ENCODE data around the gene MRPS5.

Gene MRPS5

DNA sequence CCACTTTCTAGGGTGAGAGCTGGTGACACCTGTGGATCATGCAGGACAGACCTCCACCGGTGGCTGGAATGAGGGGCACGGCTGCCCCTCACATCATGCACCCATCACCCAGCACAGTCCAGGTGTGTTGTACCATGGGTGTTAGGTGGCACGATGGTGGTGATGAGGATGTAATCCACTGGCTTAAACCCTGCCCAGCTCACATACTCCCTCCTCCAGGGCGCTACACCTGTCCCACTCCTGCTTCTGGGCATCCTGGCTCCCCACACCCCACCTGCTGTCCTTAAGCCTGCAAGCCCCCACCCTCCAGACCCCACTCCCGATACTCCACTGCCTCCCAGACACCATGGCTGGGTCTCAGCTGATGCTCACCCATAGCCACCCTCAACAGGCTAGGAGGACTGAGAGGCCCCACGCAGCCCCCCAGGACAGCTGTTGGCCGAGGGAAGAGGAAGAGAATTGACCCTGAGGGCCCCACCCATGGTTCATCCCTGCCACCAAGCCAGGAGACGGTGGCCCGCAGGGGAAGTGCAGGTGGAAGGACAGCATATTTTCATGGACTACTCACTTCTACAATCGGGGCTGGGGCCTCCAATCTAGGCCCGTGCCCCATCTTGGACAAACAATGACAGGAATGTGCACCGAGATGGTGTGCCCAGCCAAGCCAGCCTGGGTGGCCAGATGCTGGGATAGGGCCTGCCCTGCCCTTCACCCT is 61.8 kb downstream of the MRPS5 start:
- no peak for DNase-seq

DNA sequence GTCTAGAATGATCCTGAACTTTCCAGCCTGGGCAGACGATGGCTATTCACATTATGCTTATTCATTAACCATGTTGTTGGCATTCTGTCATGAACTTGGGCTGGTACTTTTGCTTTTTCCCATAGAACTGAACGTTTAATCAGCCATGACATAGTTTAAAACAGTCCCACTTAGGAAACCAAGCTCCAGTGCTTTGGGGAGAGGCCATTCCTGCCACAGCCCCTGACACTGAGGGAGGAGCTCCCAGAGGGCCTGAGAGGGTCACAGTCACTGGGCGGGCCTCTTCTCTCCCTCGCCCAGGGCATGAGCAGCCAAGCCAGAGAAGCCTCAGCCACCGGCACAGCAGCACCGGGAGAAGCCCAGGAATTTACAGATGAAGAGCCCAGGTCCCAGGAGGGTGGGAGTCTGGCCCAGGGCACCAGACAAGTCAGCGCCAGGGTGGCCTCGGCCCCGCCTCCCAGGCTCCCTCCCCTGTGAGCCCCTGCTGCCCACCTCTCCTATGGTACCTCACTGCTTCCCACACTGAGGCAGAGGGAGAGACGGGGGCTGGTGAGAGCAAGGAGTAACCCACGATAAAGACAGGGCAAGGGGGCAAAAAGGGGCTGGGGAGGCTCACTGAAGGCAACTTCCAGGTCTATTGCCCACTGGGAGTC is 62.5 kb downstream of the MRPS5 start:
- no peak for DNase-seq

DNA sequence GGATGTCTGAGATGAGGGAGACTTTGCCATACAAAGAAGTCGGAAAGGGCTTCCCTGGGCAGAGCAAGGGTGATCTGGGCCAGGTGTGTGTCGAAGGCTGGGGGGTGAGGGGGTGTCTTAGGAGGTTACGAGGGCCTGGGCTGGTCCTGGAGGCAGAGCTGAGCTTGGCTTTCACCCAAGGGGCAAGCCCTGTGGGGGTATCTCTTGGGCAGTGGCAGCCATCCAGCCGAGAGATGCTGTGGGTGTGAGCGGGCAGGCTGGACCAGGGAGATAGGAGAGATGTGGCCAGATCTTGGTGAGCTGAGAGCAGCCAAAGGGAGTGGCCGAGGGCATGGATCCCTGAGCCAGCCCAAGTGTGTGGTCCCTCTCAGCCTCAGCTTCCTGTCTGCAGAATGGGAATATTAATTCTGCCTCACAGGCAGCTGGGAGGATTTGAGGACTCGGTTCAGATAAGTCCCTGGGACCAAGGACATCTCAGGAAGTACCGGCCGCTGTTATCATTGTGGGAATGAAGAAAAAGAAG is 63.1 kb downstream of the MRPS5 start:
- no peak for DNase-seq

DNA sequence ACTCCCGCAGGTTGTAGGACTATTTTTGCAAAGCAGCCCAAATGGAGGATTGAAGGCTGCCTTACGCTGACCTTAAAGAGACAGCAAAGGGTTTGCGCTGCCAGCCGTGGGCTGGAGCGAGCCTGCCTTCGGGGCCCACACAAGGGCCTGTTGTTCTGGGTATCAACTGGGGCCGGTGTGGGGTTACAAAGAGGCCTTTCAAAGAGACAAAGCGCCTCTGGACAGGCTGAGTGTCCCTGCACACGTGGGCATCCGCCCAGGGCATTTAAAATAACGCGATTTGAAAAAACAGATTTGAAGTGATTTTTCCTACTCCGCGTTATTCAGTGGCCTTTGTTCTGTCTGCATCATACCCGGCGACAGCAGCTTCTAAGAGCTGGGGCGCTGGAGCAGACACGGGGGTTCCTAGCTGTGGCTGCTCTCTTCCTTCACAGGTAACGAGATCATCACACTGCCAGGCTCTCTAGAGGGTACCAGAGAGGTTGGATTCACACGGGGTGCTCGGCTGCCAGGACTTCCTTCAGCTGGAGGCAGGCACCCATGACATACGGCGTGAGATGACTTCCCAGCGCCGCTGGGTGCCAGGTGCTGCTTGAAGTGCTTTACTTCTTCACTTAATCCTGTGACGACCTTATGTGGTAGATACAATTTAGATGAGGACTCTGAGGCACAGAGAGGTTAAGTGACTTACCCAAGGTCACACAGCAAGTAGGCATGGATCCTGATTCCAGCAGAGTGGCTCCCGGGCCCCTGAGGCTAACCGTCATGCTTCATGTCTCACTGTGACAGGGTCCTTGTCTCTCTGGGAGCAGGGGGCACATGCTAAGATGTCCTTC is 63.9 kb downstream of the MRPS5 start:
- DNase-seq: no peak

DNA sequence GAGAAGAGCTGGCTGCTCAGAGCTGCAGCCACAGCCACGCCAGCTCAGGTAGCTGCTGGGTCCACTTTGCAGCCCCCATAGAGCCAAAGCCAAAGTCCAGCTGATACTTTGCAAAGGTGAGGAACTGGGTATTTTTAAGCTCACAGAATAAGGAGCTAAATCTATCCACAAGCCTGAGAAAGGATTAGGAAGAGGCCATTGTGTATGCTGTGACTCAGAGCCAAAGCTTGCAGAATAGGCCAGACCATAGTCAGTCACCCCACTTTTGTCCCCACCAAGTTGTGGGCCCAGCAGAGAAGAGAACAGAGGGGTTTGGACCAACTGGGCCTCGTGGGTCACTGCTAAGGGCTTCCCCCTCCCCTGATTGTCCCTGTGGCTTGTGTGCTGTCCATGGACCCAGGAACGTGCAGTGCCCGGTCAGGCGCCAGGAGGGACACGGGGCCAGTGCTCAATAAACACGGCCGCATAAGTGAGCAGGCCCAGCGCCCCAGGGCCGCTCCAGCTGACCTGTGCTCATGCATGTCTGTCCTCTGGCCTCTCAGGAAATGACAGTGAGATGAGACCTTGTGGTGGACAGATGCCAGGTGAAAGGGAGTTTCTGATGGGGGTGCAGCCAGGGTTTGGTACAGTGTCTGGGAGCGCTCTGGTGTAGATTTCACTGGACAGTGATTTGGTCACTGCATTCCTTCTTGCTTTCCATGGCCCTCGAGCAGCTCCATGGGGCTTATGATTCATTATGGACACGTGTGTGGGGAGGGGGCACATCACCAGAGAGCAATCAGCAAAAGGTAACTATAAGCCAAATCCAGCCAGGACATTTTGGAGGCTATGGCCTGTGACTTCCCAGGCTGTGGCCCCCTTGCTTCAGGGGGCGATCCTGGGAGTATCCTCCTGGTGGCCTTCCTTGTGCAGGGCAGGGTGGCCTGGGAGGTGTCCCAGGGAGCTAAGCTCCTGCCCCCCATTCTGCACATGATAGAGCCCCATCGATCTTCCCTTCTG is 64.8 kb downstream of the MRPS5 start:
- DNase-seq: no peak

DNA sequence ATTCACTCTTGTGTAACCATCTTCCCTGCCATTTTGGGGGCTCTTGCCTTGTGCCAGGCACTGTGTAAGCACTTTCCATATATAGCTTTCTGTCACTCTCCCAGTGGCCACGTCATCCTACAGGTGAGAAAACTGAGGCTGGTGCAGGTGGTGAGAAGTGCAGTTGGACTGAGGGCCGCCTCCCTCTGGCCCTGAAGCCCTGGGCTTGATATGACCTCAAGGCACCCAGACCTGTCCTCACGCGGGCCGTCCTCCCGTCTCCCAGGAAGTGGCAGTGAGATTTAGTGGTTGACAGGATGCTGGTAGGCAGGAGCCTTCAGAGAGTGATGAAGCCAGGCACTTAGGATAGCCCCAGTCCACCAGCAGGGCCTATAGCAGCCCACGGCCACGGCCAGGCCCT is 65.6 kb downstream of the MRPS5 start:
- DNase-seq: no peak

DNA sequence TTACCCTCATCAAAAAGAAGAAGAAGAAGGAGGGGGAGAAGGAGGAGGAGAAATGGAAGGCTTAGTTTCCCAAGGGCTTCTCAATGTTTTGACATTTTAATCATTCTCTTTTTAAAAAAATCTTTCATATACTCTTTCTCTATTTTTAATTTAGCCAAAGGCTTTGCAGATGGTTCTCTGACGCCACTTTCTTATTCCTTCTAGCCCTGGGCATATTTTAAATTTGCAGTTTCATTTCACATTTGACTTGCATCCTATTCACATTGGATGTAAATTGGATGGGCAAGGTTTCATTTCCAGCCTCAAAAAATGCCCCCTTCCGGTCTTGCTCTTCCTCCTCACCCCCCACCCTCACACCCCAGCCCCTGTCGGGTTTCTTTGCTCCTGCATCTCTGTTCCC is 66.3 kb downstream of the MRPS5 start:
- no peak for DNase-seq

DNA sequence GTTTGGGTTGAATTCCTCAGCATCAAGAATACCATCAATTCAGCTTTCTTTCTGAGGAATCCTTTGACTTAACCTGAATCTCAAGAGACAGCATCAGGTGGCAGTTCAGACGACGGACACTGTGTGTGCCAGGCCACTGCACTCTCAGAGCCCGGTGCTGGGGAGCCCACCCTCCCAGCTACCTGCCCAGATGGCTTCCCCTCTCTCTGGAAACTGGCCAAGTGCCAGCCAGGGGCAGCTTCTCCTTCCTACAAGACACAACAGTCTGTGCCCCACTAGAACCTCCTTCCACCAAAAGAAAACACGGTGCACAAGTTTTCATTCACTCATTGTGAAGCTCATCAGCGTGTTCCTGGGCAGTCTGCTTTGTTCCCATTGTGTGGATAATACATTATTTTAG is 67.6 kb downstream of the MRPS5 start:
- no peak for DNase-seq

DNA sequence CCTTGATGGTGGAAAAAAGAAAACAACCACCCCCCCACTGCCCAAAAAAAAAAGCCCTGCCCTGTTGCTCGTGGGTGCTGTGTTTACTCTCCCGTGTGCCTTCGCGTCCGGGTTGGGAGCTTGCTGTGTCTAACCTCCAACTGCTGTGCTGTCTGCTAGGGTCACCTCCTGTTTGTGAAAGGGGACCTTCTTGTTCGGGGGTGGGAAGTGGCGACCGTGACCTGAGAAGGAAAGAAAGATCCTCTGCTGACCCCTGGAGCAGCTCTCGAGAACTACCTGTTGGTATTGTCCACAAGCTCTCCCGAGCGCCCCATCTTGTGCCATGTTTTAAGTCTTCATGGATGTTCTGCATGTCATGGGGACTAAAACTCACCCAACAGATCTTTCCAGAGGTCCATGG is 68.1 kb downstream of the MRPS5 start:
- DNase-seq: no peak

DNA sequence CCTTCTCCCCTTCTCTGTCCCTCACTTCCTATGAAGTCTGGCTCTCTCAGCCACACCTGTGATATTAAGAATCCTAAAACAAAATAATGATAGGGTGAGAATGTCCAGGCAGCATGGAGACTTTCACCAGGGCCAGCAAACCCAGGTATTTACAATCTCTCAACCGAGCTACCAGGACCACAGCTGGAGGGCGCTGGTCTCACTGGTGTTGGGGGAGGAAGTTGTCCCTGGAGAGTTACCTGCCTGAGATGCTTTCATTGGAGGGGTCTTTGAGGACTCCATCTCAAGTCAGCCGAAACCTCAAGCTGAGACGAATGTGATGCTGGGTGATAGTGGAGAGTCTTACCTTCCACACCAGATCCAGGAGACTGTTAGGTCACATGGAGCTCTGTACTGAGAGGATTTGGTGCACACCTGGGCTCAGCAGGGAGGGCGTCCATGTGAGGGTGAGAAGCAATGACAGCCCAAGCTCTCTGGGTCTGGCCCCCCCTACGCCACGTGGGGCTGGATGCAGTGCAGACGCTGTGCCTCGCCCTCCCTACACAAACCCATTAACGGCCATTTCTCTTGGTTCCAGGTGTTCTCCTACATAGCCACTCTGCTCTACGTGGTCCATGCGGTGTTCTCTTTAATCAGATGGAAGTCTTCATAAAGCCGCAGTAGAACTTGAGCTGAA is 68.7 kb downstream of the MRPS5 start:
- no peak for DNase-seq

DNA sequence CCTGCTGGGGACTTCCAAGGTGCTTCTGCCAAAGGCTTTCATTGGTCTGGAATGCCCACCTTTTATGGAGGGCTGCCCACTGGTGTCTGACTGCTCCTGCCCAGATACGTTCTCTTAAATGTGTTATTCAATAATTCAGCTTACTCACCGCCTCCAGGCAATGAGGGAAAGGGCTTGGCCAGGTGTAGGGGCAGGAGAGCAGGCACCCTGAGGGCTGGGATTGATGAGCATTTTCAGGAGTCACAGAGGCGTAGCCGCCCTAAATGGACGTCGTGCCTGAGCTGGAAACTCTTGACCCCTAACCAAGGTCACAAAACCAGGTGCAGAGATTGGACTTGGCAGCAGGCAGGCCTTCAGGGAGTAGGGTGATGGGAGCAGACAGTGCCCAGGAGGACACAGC is 69.3 kb downstream of the MRPS5 start:
- no peak for DNase-seq

DNA sequence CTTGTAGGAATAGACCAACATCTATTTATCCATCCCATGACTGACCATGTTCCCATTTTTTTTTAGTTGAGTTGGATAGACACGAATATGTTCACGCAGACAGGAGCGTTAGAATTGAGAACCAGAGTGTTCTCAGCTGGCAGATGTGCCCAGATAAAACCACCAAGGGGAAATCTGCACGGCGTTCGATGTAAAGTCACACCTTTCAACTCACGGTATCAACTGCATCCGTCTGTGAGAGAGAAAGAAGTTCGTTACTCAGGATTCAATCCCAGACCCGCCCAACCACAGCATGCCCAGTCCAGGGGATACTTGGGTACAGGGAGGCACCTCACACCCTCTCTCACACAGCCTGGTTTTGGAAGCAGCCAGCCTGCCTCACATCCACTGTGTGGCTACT is 70.0 kb downstream of the MRPS5 start:
- DNase-seq: no peak

DNA sequence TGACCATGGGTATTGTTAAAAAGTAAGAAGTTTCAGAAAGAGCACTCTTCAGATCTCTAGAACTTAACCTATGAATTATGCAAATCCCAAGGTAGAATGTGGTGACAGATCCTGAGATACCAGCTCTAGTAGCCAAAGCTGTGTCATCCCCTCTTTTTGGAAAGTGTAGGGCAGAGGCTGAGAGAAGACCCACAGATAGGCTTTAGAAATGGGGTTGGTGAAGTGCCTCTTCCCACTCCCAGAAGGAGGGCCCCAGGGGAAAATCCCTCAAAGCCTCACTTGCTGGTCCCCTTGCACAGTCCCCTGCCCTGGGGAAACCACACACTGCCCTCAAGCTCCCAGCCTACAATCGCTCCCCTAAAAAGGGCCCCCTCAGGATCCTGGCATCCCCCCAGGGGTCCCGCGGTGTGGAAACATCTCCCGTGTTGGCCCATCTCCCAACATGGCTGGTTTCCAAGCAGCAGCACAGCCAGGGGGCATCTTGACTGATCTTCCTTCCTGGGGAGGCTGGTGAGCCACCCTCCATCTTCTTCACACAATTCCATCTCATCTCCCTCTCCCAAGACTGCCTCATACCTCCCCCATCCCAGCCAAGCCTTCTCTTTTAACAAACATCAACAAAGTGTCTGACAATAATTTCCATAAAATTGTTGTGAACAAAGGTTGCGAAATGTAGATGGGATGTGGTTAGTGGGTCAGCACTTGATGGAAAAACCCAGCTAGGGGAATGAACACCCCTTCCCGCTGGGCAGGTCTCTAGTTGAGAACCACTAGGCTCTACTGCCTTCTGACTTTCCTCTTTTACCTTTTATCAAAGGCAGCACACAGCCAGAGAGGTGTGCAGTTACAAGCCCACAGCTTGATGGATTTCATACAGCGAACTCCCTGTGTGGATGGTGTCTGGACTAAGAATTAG is 71.0 kb downstream of the MRPS5 start:
- no peak for DNase-seq

DNA sequence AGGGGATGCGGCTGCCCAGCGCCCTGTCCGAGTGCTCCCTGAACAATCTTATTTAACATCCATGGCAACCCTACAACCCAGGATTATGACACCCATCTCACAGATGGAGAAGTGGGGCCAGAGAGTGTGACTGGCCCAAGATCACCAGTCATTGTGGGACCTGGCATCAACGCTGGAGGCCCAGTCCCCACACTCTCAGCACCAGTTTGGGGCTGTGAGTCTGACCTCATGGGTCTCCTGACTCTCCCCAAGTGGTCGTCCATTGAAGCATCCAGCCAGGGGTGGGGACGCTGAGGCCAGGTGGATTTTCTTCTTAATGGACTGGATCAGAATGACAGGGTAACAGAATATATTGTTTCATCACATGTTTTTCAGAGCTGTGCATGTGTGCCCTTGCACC is 71.6 kb downstream of the MRPS5 start:
- no peak for DNase-seq

DNA sequence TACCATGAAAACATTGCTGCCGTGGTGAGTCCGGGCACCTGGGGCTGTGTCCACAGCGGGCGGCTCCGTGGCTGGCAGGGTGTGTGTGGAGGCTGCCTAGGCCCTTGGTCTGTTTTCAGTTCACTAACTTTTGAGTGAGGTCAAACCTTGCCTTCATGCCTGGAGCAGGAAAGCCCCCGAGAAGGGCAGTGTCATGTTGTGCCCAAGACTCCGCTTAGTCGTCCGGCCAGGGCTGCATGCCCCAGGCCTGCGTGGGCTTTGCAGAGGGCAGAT is 72.0 kb downstream of the MRPS5 start:
- no peak for DNase-seq

DNA sequence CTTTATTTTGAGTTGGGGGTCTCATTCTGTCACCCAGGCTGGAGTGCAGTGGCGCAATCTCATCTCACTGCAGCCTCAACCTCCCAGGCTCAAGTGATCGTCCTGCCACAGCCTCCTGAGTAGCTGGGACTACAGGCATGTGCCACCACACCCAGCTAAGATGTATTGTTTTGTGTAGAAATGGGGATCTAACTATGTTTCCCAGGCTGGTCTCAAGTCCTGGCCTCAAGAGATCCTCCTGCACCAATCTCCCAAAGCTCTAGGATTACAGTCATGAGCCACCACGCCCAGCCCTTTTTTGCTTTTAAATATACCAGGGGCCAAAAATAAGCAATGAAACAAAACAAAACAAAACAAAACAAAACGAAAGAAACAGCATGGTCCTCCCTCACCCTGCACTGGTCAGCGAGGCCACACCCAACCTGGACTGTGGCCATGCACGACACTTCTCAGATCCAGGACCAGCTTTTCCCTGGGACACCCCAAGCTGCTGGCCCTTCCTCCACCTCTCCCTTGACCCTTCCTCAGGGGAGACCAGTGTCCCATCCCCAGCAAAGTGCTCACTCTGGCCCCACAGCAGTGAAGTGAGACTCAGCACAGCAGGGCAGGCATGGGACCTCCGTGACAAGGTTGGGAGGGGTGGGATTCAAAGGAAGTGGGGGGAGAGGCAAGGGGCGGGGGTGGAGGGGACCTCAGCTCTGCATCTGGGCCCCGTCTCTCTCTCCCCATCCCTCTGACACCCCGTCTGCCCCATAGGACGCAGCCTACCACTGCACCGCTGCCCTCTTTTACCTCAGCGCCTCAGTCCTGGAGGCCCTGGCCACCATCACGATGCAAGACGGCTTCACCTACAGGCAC is 72.6 kb downstream of the MRPS5 start:
- no peak for DNase-seq

DNA sequence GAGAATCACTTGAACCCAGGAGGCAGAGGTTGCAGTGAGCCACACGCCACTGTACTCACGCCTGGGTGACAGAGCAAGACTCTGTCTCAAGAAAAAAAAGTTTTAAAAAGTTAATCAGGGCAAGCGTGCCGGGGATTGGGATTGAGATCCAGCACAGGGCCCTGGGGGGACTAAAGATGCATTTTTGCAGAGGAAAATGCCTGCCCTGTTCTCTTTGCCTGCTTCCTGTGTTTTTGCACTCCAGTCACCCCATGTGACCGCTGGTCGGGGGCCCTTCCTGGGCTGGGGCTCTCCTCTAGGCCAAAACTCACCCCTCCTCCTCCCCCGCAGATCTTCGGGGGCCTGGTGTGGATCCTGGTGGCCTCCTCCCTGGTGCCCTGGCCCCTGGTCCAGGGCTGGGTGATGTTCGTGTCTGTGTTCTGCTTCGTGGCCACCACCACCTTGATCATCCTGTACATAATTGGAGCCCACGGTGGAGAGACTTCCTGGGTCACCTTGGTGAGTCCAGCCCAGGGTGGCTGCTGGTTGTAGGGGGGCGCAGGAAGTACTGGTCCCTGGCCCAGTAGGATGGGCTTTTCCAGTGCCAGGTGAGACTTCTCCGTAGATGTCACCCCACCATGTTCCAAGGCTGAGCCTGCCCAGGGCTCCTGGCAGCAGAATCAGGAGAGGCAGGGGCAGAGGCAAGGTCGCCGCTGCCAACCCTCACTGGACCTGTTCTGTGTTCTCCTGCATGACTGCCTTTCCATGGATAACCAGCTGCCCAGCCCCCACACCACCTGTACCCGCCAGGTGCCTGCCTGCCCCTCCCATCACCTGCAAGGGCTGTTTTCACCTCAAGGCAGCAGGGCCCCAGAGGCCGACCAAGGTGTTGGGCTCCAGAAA is 73.7 kb downstream of the MRPS5 start:
- no peak for DNase-seq

DNA sequence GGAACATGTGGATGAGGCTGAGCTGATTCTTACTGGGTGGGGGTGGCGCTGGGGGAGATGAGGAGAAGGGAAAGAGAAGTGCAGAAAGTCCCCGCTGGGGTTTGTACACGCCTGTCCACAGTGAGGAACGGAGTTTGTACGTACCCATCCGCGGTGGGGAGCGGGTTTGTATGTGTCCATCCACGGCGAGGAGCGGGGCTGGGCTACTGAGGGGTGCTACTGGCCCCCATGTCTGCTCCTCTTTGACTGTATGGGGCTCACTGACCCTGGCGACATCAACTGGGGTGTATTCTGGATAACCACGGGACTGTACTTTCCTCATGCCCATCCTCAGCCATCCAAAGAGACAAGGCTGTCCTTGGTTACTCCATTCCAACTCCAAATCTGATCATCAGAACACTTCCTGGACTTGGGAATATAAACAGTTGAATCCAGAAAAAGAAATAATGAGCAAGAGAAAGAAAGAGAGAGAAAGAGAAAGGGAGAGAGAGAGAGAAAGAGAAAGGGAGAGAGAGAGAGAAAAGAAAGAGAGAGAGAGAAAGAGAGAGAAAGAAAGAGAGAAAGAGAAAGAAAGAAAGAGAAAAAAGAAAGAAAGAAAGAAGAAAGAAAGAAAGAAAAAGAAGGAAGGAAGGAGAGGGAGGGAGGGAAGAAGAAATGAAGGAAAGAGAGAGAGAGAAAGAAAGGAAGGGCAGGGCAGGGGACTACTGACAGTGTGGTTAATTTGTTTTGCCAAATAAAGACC is 75.1 kb downstream of the MRPS5 start:
- no peak for DNase-seq

Data from fibroblast of skin of back (primary cell).